ENCODE data around the gene RHOA.
"Not testable (repeated sequence)": the region's sequence is repeated elsewhere in the genome, so short reads cannot be mapped to it uniquely, and the experiment has no call there.

RHOA gene

DNA sequence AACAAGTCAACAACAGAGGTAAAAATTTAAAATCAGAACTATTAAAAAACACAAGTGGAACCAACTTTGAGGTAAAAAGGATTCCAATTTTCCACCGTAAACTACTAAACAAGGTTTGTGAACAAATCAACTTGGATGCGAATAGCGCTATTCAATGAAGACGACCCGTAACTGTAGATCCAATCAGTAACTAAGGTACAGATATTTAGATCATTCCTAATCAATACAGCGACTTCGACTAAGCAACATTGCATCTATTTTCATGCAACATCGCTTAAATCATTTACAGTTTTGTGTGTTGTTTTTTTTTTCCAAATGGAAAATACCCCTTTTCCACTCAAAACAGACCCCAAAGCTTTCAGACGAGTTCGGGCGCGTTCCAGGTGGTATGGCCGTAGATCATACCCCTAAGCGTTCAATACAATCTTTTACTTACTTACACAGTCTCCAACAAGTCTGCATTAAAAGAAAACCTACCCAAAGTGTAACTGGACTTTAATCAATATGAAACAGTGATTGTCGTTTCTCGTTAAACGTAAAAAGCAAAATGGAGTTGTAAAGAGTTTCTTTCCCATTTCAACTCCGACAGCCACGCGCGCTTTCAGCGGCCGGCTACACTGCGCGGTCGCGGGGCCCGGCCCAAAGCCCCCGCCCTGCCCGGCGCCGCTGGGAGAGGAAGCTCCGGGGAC lies 786 bp downstream of the RHOA start:
- DNase-seq, result peak in 2 of 3 donors; percentile 81 to 84

DNA sequence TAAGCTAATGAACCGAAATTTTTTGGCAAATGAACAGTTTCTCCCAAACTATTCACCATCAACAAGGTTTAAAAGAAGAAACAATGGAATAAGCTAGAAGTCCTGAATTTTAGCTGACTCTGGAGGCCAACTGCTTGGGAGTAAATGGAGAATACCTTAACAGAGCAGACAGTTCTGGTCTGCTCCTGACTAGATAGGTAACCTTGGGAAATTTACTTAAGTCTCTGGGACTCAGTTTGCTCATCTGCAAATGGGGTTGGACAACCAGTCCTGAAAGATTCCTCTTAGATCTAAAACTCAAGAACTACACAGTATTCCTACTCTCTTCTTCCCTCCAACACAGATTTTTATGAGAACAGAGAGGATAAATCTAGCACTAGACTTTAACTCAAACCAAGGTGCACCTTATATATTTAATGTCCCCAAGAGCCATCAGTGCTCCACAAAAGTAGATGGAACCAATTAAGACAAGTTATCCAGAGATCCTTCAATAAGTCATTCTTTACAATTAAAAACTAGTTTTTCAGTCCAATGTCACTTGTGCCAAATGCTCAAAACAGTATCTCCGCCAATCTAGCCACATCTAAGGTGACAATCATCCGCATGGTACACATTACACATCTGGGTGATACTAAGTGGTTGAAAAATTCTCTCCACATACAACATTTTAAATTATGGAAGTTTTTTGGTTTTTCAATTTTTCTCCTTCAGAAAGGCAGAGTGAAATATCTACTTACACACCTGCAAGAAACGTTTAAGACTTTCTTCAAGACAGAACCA lies 1.5 kb downstream of the RHOA start:
- no peak for DNase-seq

DNA sequence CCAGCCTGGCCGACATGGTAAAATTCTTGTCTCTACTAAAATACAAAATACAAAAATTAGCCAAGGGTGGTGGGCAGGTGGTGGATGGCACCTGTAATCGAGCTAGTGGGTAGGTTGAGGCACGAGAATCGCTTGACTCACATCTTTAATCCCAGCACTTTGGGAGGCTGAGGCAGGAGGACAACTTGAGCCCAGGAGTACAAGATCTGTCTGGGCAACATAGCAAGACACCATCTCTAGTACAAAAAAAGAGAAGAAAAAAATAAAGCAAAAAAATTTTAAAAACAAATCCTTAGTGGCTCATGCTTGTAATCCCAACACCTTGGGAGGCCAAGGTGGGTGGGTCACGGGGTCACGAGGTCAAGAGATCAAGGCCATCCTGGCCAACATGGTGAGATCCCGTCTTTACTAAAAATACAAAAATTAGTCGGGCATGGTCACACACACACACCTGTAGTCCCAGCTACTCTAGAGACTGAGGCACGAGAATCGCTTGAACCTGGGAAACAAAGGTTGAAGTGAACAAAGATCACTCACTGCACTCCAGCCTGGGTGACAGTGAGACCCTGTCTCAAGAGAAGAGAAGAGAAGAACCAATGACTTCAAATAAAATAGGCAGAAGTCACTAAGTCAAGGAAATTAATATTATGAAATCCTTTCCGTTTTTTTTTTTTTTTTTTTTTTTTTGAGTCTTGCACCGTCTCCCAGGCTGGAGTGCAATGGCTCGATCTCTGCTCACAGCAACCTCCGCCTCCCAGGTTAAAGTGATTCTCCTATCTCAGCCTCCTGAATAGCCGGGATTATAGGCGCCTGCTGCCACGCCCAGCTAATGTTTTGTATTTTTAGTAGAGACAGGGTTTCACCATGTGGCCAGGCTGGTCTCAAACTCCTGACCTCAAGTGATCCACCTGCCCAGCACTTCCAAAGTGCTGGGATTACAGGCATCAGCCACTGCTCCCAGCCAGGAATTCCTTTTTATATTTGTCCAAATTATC lies 4.9 kb downstream of the RHOA start:
- DNase-seq, result peak in 2 of 3 donors; percentile 40 to 46

DNA sequence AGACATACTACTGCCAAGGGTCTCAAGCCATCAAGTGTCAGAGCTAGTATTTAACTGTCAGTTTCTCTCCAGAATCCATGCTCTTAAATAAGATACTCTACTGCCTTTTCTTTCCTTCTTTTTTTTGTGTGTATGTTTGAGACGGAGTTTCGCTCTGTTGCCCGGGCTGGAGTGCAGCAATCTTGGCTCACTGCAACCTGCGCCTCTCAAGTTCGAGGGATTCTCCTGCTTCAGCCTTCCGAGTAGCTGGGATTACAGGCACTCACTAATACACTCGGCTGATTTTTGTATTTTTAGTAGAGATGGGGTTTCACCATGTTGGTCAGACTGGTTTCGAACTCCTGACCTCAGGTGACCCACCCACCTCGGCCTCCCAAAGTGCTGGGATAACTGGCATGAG lies 6.2 kb downstream of the RHOA start:
- DNase-seq, result not testable (repeated sequence)

DNA sequence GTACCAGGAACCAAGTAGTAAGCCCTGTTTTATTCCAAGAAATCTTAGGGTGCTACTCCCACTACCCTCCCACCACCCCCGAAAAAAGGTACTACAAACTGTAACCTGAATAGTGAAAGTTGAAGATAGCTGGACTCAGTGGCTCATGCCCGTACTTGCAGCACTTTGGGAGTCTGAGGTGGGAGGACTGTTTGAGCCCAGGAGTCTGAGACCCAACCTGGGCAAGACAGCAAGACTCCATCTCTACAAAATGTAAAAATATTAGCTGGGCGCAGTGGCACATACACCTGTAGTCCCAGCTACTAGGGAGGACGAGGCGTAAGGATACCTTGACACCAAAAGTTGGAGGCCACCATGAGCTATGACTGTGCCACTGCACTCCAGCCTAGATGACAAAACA lies 7.9 kb downstream of the RHOA start:
- no peak for DNase-seq

DNA sequence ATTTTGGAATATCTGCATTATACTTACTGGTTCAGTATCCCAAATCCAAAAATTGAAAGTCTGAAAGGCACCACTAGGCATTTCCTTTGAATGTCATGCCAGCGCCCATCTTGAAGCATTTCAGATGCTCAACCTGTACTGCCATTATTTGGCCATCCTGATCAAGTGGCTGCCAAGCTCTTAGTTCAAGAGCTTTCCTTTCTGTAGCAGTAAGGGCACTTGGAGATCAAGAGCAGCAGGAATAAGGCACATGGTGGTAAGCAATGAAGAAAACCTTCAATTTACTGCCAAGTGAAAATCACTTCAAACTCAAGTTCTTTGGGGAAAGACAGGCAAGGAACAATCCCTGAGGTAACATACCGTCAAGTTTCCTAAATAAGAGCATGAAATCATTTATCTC lies 10.0 kb downstream of the RHOA start:
- no peak for DNase-seq

DNA sequence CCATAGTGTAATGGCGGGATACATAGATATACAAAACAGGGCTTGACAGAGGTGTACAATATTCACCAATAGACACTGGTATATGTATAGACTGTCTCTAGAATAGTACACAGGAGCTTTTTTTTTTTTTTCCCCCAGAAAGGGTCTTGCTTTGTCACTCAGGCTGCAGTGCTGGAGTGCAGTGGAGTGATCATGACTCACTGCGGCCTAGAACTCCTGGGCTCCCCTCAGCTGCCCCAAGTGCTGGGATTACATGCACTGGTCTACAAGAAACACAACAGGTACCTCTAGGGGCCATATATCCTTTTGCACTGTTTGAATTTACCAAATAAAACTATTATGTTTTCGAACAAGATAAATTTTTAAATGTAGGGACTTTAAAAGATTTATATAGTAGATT lies 12.3 kb downstream of the RHOA start:
- DNase-seq, result peak in 1 of 3 donors; percentile 39

DNA sequence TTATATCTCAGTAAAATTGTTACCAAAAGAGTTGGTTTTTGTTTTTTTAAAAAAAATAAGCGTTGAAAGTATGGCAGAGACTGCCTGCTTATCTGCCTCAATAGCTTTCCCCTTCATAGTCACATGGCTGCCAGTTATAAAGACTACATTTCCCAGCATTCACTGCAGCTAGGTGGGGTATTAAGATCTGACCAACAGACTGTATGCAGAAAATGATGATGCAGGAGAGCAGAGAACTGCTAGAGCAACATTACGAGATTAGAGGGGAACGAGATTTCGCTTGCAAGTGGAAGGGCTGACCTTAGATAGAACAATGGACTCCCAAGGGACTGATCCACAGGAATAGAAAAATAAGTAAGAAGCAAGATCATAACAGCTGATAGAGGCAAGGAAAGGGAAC lies 14.3 kb downstream of the RHOA start:
- DNase-seq, result peak; percentile 28 to 50 (median 50)

DNA sequence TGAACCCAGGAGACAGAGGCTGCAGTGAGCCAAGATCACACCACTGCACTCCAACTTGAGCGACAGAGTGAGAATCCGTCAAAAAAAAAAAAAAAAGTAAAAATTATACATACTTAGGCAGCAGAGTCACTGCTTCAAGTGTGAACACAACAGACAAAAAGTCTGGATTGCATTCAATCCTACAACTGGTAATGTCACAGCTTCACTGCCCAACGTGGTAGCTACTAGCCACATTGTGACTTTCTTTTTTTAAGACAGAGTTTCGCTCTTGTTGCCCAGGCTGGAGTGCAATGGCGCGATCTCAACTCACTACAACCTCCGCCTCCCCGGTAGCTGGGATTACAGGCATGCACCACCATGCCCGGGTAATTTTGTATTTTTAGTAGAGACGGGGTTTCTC lies 20.5 kb downstream of the RHOA start:
- not testable (repeated sequence) for DNase-seq

DNA sequence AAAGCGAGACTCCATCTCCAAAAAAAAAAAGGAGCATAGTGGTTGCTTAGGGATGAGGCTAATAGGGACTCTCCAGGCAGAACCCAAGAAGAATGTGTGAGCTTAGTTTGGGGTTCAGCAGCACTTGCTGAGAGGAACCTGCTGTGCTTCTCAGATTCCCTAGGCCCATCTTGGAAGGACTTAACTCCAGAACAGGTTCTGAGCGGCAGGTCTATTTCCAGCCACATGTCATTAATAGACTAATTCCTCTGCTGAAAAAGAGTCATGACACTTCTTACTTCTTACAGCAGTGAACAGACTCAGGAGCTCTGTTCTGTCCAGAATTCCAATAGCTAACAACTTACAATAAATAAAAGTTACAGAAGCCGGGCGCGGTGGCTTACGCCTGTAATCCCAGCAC lies 22.5 kb downstream of the RHOA start:
- DNase-seq, result no peak

DNA sequence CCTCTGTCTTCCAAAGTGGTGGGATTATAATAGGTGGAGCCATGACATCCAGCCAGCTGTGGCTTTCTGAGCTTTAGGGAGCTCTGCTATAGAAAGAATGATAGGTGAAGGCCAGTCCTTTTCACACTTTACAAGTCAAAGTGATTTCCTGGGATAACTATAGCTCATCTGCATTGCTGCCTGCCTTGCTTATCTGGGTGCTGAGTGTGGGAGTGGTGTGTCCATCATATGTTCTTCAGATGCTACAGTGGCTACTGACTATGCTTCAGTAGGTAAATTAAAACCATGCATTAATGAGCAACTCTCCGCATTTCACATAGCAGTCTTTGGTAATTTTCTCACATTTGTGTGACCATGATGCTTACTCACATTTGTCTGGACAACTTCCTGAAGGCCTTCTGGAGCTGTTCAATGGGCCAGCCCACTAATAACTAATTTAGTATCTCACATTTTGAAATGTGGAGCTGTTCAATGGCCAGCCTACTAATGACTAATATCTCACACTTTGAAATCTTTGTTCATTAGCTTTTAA lies 23.4 kb downstream of the RHOA start:
- DNase-seq, result peak in 2 of 3 donors; percentile 47 to 53

DNA sequence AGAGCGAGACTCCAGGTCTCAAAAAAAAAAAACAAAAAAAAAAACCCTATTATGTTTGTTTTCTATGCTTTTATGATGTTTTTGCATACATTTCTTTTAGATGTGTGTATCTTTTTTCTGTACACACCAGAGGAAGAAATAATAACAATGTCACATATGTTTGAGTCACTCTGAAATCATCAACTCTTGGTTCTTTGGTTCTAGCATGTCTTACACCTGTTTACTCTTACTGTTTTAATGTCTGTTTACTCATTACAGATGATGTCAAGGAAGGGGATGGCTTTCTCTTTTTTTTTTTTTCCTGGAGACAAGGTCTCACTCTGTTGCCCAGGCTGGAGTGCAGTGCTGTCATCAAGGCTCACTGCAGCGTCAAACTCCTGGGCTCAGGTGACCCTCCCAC lies 24.1 kb downstream of the RHOA start:
- no peak for DNase-seq

DNA sequence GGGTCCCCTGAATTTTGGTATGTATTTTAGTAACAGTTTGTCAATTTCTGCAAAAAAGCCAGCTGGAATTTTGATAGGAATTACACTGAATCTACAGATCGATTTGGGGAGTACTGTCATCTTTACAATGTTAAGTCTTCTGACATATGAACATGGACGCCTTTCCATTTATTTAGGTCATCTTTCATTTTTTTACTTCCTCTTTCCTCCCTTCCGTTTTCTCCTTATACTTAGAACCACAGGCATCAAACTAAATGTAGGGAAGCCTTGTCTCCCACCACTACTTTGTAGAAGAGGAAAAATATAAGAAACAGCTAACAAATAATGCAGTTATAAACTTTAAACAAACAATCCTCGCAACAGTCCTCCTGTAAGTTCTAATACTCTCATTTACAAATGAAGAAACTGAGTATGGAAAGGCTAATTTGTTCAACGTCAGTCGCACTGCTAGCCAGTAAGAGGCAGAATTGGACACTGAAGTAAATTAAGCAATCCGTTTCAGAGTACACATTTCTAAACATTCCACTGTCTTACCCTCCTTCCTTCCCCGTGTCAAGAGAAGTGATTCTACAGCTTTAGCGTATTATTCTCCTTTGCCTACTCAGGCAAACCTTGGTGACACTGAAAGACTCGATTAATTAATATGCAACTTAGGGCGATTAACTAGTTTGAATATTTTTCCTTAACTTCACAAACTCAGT lies 25.6 kb downstream of the RHOA start:
- peak; percentile 44 to 80 (median 72) for DNase-seq

DNA sequence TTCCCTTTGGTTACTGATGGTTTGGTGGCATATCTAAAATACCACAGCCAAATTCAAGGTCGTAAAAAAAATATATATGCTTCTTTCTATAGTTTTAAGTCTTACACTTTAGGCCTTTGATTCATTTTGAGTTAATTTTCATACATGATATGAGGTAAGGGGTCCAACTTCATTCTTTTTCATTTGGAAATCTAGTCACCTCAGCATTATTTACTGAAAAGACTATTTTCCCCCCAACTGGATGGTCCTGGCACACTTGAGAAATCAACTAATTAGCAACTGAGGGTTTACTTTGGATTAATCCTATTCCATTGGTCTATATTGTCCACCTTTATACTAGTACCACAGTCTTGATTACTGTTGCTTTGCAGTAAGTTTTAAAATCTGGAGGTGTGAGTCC lies 26.2 kb downstream of the RHOA start:
- DNase-seq, result no peak

DNA sequence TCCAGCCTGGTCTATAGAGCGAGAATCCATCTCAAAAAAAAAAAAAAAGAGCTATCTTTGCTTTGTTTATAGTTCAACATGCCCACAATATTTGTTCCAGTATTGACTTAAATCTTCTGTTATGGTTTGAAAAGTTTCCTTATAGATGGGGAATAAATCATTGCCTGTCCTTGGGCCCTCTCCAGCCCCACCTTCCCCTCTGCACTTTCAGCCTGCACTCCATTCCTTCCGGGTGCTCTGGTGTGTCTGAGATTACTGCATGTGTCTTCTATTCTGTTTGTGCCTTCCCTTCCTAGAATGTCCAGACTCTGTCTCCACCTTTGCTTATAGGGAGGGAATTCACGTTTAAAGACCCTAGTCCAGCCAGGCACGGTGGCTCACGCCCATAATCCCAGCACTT lies 28.4 kb downstream of the RHOA start:
- no peak for DNase-seq

DNA sequence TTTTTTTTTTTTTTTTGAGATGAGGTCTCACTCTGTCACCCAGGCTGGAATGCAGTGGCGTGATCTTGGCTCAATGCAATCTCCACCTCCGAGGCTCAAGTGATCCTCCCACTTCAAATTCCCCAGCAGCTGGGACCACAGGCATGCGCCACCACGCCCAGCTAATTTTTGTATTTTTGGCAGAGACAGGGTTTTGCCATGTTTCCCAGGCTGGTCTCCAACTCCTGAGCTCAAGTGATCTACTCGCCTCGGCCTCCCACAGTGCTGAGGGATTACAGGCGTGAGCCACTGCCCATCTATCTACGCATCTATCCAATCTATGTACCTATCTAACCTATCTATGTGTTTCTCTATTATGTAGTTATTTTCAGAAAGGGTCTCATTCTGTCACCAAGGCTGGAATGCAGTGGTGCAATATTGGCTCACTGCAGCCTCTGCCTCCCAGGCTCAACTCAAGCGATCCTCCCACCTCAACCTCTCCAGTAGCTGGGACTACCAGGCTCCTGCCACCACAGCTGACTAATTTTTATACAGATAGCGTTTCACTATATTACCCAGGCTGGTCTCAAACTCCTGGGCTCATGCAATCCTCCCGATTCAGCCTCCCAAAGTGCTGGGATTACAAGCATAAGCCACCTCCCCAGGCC lies 33.4 kb downstream of the RHOA start:
- DNase-seq, result no peak

DNA sequence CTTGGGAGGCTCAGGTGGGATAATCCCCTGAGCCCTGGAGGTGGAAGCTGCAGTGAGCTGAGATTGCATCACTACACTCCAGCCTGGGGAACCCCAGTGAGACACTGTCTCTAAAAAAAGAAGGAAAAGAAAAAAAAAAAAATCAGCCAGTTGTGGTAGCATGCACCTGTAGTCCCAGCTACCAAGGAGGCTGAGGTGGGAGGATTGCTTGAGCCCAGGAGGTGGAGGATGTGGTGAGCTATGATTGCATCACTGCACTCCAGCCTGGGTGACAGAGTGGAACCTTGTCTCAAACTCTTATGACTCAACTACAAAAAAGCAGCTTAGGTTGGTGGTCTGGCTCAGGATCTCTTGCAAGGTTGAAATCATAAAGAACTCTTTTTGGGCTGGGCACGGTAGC lies 34.3 kb downstream of the RHOA start:
- DNase-seq, result peak; percentile 29 to 44 (median 34)

DNA sequence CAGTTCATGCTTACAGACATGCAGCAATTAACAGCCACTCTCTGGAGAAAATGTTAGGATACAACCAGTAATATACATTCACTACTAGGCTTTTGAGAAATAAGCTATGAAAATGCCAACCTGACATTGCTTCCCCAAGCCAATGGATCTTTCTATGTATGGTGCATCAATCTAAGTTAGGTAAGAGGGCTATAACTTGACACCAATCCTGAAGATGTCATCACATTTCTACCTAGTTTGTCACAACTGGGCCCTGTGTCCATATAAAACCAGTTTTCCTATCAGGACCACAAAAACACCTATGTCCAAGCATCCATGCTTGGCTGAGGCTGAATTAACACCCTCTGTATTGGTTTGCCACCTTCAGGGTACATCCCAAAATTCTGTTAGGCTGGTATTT lies 39.8 kb downstream of the RHOA start:
- DNase-seq, result no peak

DNA sequence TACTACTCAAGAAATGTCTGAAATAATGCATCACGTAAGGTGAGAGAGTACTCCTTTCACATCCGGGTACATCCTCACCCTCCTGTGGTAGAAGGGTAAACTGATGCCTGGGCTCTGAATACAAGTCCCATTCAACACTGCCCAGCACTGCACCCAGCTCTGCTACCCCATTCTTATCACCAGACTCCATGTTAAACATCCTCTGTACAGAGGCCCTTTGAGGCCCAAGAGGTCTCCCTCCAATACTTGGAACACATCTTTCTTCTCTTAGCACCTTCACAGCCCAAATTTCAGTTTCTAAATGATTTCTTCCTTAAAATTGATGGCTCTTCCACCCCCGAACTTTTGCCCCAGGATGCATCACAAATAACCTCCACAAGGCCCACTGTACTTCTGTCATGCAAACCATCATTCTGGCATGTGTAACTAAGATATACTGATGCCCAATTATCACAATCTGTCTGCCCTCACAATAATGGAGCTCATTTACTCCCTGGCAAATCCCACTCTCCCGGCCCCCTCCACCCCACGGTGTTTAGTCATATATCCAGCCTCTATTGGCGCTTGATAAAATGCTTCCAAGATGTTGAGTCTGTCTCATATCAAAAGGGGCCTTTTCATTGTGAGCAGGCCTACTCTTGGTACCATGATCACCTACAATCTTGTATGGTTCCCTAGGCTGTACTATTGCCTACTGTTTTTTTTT lies 41.0 kb downstream of the RHOA start:
- DNase-seq, result no peak

DNA sequence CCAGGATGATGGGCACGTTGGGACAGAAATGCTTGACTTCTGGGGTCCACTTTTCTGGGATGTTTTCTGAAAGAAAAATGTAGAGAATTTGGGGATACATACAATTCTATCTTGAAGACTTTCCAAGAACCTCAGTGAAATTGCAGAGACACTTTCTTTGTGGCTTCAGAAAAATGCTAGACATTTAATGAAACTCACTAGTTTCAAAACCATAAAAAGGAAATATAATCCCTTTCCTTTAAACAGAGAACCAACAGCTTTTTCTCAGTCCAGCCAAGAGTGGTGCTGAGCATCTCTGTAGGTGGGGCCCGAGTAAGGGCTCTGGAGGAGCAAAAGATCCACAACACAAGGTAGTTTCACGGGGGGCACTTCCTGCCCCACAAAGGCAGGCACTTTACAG lies 49.2 kb downstream of the RHOA start:
- no peak for DNase-seq

DNA sequence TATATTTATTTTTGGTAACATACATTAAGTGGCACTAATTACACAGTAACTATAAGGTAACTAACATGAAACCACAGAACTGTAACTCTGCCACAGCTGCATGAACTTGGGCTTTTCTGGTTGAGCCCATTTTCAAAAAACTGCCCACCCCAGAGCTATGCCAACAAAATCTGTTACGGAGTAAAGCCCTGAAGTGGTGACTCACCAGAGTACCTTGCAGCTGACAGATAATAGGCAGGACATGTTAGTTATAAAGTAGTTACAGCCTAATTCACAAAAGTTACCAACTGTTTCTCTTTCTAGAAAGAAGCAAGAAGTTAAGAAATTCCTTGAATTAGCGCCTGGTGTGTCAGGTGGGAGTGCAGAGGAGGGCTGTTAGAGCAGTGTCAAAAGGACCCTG lies 52.2 kb downstream of the RHOA start:
- no peak for DNase-seq

All from suppressor macrophage treated with lipopolysaccharide for 1 hour (primary cell).